HEK293T (cell line): Measurements from ENCODE around the gene SIGLEC6.

Experiments used
- BHLHE40 ChIP-seq: fragments of 450-650 bp; IDR thresholded peaks from 2 replicates; pipeline ENCODE4 v1.6.1; 2016; ENCODE audit warnings: mild to moderate bottlenecking, moderate library complexity, borderline replicate concordance
- CTBP1 ChIP-seq: fragments of 450-650 bp; IDR thresholded peaks from 2 replicates; pipeline ENCODE4 v1.6.1; 2016; ENCODE audit warnings: borderline replicate concordance
- FOXA1 ChIP-seq: fragments of 450-650 bp; IDR thresholded peaks from 2 replicates; pipeline ENCODE4 v1.6.1; 2016; ENCODE audit warnings: mild to moderate bottlenecking
- FOXM1 ChIP-seq: fragments of 450-650 bp; IDR thresholded peaks from 2 replicates; pipeline ENCODE4 v1.6.1; 2017; ENCODE audit warnings: mild to moderate bottlenecking, borderline replicate concordance
- L3MBTL2 ChIP-seq: fragments of 450-650 bp; conservative IDR thresholded peaks from 2 replicates; pipeline ENCODE4 v1.6.1; 2016; ENCODE audit warnings: mild to moderate bottlenecking
- LEF1 ChIP-seq: fragments of 450-650 bp; IDR thresholded peaks from 2 replicates; pipeline ENCODE4 v1.6.1; 2017; ENCODE audit warnings: mild to moderate bottlenecking, borderline replicate concordance
- NFRKB ChIP-seq: fragments of 450-650 bp; IDR thresholded peaks from 2 replicates; pipeline ENCODE4 v1.6.1; 2016; ENCODE audit warnings: mild to moderate bottlenecking, moderate library complexity
- PKNOX1 ChIP-seq: fragments of 450-650 bp; IDR thresholded peaks from 2 replicates; pipeline ENCODE4 v1.6.1; 2016
- SP1 ChIP-seq: fragments of 450-650 bp; IDR thresholded peaks from 2 replicates; pipeline ENCODE4 v1.6.1; 2017
- SUZ12 ChIP-seq: fragments of 450-650 bp; IDR thresholded peaks from 2 replicates; pipeline ENCODE4 v1.6.1; 2016; ENCODE audit warnings: mild to moderate bottlenecking
- TARDBP ChIP-seq: fragments of 450-650 bp; IDR thresholded peaks from 2 replicates; pipeline ENCODE4 v1.6.1; 2016

- TF ChIP-seq BHLHE40 (no peak), L3MBTL2 (no peak), TARDBP (no peak), PKNOX1 (no peak), SP1 (no peak), FOXM1 (no peak), NFRKB (no peak), SUZ12 (no peak), FOXA1 (no peak), LEF1 (no peak), CTBP1 (no peak)
Measured at GRCh38 chr19:51544038-51544437, 12.6 kb upstream of the SIGLEC6 start.
